Measurements from ENCODE around the gene B4GALT5.

B4GALT5 gene

DNA sequence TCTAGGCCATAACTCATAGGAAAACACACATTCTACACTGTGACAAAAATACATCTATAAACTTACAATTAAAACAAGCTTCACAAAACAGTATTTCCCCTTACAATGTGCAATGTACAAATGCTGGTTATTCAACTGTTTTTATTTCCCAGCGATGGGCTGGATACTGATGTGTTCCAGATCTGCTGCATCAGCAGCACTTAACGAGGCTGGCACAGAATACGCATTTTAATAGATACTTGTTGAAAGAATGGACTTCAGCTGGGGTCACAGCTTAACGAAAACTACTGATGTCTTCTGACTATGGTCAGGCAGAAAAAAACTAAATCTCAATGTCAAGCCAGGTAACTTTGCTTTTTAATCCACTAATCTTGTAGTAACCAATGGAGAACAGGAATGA, 70.9 kb downstream of the B4GALT5 start:
- no peak for DNase-seq (ENCODE audit: low read depth)
- TF ChIP-seq, protein P1, sequence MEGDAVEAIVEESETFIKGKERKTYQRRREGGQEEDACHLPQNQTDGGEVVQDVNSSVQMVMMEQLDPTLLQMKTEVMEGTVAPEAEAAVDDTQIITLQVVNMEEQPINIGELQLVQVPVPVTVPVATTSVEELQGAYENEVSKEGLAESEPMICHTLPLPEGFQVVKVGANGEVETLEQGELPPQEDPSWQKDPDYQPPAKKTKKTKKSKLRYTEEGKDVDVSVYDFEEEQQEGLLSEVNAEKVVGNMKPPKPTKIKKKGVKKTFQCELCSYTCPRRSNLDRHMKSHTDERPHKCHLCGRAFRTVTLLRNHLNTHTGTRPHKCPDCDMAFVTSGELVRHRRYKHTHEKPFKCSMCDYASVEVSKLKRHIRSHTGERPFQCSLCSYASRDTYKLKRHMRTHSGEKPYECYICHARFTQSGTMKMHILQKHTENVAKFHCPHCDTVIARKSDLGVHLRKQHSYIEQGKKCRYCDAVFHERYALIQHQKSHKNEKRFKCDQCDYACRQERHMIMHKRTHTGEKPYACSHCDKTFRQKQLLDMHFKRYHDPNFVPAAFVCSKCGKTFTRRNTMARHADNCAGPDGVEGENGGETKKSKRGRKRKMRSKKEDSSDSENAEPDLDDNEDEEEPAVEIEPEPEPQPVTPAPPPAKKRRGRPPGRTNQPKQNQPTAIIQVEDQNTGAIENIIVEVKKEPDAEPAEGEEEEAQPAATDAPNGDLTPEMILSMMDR (conservative IDR thresholded peaks at IDR 0.05; ENCODE audit: low read depth, low read length) = no peak
- H3K4me3 ChIP-seq (ENCODE audit: low read length) = no peak overlapping the region

DNA sequence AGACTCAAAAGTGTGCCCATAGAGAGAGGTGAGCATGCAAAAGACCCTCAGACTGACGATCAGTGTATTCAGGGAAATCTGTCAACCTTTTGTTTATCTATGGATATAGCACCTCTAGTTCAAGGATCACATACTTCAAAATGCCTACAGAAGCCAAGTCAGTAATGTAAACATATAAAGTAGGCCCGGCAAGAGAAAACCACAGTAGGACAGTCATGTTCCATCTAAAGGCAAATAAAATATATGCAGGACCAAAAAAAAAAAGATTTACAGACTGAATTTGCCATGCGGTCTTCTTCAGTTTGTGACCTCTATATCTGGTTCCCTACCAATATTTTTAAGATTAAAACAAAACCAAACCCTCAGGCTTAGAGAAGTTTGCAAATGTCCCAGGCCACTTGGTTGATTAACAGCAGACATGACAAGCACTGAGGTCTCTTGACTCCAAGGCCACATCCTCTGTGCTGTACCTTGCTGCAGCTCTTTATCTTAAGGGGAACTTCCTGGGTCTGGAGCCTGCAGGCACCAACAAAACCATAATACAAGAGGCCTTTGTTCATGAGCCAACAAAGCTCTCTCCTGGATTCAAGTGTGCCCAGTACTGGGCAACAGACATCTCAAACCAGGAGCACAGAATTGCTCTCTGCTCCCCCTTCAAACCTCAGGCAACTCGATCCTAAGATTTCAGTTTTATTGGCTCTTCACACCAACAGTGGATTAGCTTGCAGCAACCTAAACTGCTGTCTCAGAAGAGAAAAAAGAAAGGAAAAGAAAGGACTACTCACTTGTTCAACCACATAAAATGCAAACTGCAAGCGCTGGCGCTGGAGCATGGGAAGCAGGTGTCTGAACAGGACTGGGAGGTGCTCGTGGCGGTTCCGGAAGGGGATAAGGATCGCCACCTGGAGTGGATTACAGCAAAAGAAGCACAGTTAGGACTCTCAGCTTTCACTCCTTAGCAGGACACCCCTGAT, 71.7 kb downstream of the B4GALT5 start:
- no peak for DNase-seq (ENCODE audit: low read depth)
- TF ChIP-seq, protein P1 (conservative IDR thresholded peaks at IDR 0.05; ENCODE audit: low read depth, low read length) = no peak
- no peak overlapping the region for H3K4me3 ChIP-seq (ENCODE audit: low read length)

DNA sequence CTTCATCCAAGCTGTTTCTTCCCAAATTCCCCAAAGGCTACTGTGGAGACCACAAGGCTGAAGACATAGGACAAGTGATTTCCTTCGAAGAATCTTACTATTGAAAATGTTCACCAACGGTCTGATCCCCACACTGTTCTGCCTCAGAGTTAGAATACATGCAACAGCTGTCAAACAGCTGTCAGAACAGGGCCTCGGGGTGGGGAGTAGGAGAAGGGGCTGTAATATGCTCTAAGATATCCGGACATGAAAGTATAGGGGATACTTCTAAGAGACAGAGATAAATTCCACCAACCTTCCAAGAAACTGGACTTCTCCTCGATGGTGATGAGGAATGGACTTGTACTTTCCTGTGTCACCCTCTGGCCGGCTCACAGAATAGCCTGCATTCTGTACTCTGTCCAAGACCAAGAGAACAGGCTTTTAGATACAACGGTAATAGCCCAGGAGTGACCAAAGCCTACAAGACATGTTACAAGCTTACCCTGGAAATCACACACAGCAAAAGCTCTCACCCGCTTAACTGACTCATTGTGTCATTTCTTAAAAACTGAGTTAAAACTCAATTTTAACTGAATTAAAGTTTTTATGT, 76.5 kb downstream of the B4GALT5 start:
- H3K4me3 ChIP-seq (ENCODE audit: low read length) = no peak overlapping the region
- no peak for DNase-seq (ENCODE audit: low read depth)
- TF ChIP-seq, protein P1 (conservative IDR thresholded peaks at IDR 0.05; ENCODE audit: low read depth, low read length) = no peak

DNA sequence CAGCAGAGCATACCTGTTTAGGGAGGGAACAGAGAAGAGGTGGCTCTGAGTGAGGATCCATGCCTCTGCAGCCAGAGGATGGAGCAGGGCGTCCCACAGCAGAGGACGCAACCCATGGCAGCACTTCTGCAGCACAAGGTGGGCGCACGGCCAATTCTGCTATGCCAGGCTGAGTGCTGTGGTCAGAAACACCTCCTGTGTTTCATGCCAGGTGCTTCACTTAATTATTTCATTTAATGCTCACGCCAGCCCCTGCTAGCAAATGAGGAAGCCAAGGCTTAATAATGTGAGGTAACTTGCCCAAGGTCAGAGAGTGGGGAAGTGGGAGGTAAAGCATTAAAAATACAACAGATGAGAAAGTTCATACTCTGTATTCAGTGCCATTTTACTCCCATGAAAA, 77.2 kb downstream of the B4GALT5 start:
- TF ChIP-seq, protein P1 (conservative IDR thresholded peaks at IDR 0.05; ENCODE audit: low read depth, low read length) = no peak
- no peak overlapping the region for H3K4me3 ChIP-seq (ENCODE audit: low read length)
- no peak for DNase-seq (ENCODE audit: low read depth)

DNA sequence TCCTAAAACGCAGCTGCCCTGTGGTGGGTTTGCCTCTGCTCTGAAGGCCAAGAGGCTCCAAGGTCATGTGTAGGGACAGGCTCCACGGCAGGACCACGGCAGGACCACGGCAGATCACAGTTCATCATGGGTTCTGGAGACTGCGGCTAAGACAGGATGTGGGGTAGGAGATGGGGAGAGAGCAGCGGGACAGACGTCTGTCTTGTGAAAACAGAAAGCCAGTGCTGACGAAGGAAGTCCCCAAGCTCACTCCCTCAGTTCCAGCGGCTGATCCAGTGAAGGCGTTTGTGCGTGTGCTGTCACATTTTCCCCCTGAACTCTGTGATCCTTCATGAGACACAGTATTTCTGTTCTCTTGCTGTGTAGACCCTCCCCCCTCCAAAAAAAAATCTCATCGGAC, 77.8 kb downstream of the B4GALT5 start:
- no peak overlapping the region for H3K4me3 ChIP-seq (ENCODE audit: low read length)
- TF ChIP-seq, protein P1 (conservative IDR thresholded peaks at IDR 0.05; ENCODE audit: low read depth, low read length) = no peak
- DNase-seq (ENCODE audit: low read depth) = no peak

DNA sequence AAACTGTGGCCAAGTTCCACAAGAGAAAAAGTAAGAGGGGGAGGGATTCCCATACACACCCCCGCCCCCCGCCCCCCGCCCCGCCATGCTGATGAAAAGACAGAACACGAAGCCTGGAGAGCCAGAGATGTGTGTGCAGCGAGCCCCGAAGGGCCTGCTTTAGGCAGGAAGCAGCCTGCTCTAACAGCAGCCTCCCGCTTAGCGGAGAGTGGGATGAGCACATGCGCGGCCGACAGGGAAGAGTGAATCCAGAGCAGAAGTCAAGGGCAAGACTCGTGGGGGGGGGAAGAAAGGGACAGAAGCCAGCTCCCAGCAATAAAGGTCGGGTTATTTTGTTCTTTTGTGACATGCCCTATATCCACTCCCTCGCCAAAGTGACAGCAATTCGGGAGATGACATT, 78.5 kb downstream of the B4GALT5 start:
- TF ChIP-seq, protein P1 (conservative IDR thresholded peaks at IDR 0.05; ENCODE audit: low read depth, low read length) = no peak
- no peak overlapping the region for H3K4me3 ChIP-seq (ENCODE audit: low read length)
- no peak for DNase-seq (ENCODE audit: low read depth)
